B cell (primary cell): ENCODE data around the gene MFSD6L. TPM values are rescaled to one million over a fixed set of nuclear protein-coding genes. Genes with fewer than 3 reads are reported as not detected.

Experiments used
- ATAC-seq: fragments of 200-7000 bp; cut with Tn5 transposase; one replicate; pipeline ENCODE4 v1.10.0; 2021; ENCODE audit warnings: low read depth, mild to moderate bottlenecking, moderate number of reproducible peaks, moderate library complexity
- CTCF ChIA-PET: fragments of 350-600 bp; sonication (Branson Sonifier 250); formaldehyde crosslinking; loops from one replicate; lab custom pipeline; 2021; ENCODE audit warnings: antibody characterized with exemption, inconsistent platforms; lab: Charles Lee
- POLR2A ChIA-PET: fragments of 350-600 bp; sonication (Branson Sonifier 250); formaldehyde crosslinking; loops from one replicate; lab custom pipeline; 2021; ENCODE audit warnings: antibody characterized with exemption; lab: Charles Lee
- DNase-seq: peaks from one replicate; pipeline ENCODE4 v3.0.0; 2013
- H2AFZ ChIP-seq: 2 replicates; pipeline ENCODE4 v1.6.1; 2012; ENCODE audit warnings: mild to moderate bottlenecking, low read depth, low read length; ENCODE audit not compliant: insufficient read depth, poor library complexity, severe bottlenecking
- H3K27ac ChIP-seq, 2 donors: 1 replicate in 1 of 2; 2 replicates in 1 of 2; pipeline ENCODE4 v1.5.1; 2012 to 2013; ENCODE audit warnings: low read length in 2 of 2, mild to moderate bottlenecking in 2 of 2, moderate library complexity in 1 of 2
- H3K27me3 ChIP-seq, 4 experiments: fragments of 200-600 bp in 1 of 4; sonication (generic) in 1 of 4; replicated peaks in 1 of 4; 1 replicate in 2 of 4; 2 replicates in 2 of 4; pipeline versions ENCODE4 v1.6.1 to v1.7.0; 2013 to 2016; ENCODE audit warnings: low read length in 3 of 4, mild to moderate bottlenecking in 2 of 4, mixed read lengths in 1 of 4, moderate library complexity in 1 of 4; ENCODE audit not compliant: insufficient read depth in 4 of 4, control insufficient read depth in 3 of 4; ENCODE audit errors: control extremely low read depth in 1 of 4
- H3K36me3 ChIP-seq, 2 experiments: replicated peaks in 1 of 2; 1 replicate in 1 of 2; 2 replicates in 1 of 2; pipeline versions ENCODE4 v1.6.1 to v1.7.1; 2013; ENCODE audit warnings: low read length in 1 of 2; ENCODE audit not compliant: insufficient read depth in 2 of 2, control insufficient read depth in 1 of 2; ENCODE audit errors: control extremely low read depth in 1 of 2, extremely low read depth in 1 of 2
- H3K4me1 ChIP-seq, 2 donors: fragments of 200-600 bp in 1 of 2; sonication (generic) in 1 of 2; 1 replicate in 1 of 2; 2 replicates in 1 of 2; pipeline versions ENCODE4 v1.5.1 to v1.6.1; 2013 to 2017; ENCODE audit warnings: low read length in 2 of 2; ENCODE audit not compliant: control insufficient read depth in 2 of 2, insufficient read depth in 2 of 2
- H3K4me2 ChIP-seq: replicated peaks from 2 replicates; pipeline ENCODE3; 2012; ENCODE audit warnings: mild to moderate bottlenecking, low read depth, low read length; ENCODE audit not compliant: poor library complexity, severe bottlenecking
- H3K4me3 ChIP-seq, 5 experiments: fragments of 200-600 bp in 1 of 5; sonication (generic) in 1 of 5; 1 replicate in 3 of 5; 2 replicates in 2 of 5; pipeline versions ENCODE4 v1.5.1 to v1.7.0; 2011 to 2016; ENCODE audit warnings: low read length in 4 of 5, mild to moderate bottlenecking in 4 of 5, low read depth in 2 of 5, control low read depth in 1 of 5, moderate library complexity in 1 of 5; ENCODE audit not compliant: insufficient read depth in 1 of 5; ENCODE audit errors: control extremely low read depth in 1 of 5, extremely low read depth in 1 of 5
- H3K79me2 ChIP-seq: fragments of 200-600 bp; sonication (generic); one replicate; pipeline ENCODE4 v1.6.0; 2016; ENCODE audit warnings: low read length; ENCODE audit not compliant: control insufficient read depth, insufficient read depth
- H3K9ac ChIP-seq: fragments of 200-600 bp; sonication (generic); 2 replicates; pipeline ENCODE4 v1.6.1; 2017; ENCODE audit warnings: mild to moderate bottlenecking, low read length, moderate library complexity
- H3K9me3 ChIP-seq, 3 donors: one replicate each; pipeline versions ENCODE4 v1.6.1 to v1.7.1; 2013; ENCODE audit warnings: low read length in 2 of 3; ENCODE audit not compliant: control insufficient read depth in 2 of 3, insufficient read depth in 1 of 3; ENCODE audit errors: control extremely low read depth in 1 of 3
- H4K20me1 ChIP-seq: 2 replicates; pipeline ENCODE4 v1.6.0; 2012; ENCODE audit warnings: mild to moderate bottlenecking, low read length; ENCODE audit not compliant: insufficient read depth, control insufficient read depth, poor library complexity, severe bottlenecking
- H3K27ac Mint-ChIP-seq: one replicate; pipeline ENCODE4 v1.8.0; 2021; ENCODE audit warnings: mixed read lengths
- H3K27me3 Mint-ChIP-seq: one replicate; pipeline ENCODE4 v1.8.0; 2021; ENCODE audit warnings: mixed read lengths
- H3K4me1 Mint-ChIP-seq: one replicate; pipeline ENCODE4 v1.8.0; 2021; ENCODE audit warnings: mixed read lengths
- H3K4me3 Mint-ChIP-seq: one replicate; pipeline ENCODE4 v1.8.0; 2021; ENCODE audit warnings: mixed read lengths
- H3K9me3 Mint-ChIP-seq: one replicate; pipeline ENCODE4 v1.8.0; 2022; ENCODE audit warnings: mixed read lengths; ENCODE audit not compliant: insufficient read depth
- EZH2 ChIP-seq: IDR thresholded peaks from 2 replicates; pipeline ENCODE4 v1.6.1; 2012; ENCODE audit warnings: borderline replicate concordance, low read depth, mild to moderate bottlenecking, moderate library complexity, low read length; ENCODE audit not compliant: insufficient read depth, poor library complexity, severe bottlenecking
- WGBS: methylation state at CpG from one replicate; pipeline ENCODE4 v1.1.5; 2013; ENCODE audit warnings: missing lambda C conversion rate; ENCODE audit not compliant: insufficient coverage; 5-methylcytosine and 5-hydroxymethylcytosine counted together
- intact Hi-C: fragments of 100-400 bp; cut with micrococcal nuclease; formaldehyde crosslinking; loops from one replicate; pipeline ENCODE4 v1.10.0; 2022
- polyA plus RNA-seq: library from polyadenylated mRNA; depleted of rRNA; stranded (reverse); fragments of >200 nt; gene quantifications from 2 replicates; pipeline ENCODE4 v1.2.3, GENCODE V29; 2012
- total RNA-seq, 2 donors: library from RNA; stranded (reverse); fragments of 120-200 nt in 1 of 2; gene quantifications; 1 replicate in 1 of 2; 2 replicates in 1 of 2; pipeline versions ENCODE4 v1.2.3 to v1.2.4, GENCODE V29; 2013 to 2022
- TF ChIP-seq, protein P1 (sequence below): fragments of 200-600 bp; IDR thresholded peaks from one replicate; pipeline ENCODE4 v1.8.0; 2022; ENCODE audit warnings: antibody characterized with exemption, mild to moderate bottlenecking

The MFSD6L gene
- total and polyA plus RNA-seq, 2 donors (not counting 1 experiment from before 2014, with no cell fraction given) = 0.24 to 0.37 TPM

DNA sequence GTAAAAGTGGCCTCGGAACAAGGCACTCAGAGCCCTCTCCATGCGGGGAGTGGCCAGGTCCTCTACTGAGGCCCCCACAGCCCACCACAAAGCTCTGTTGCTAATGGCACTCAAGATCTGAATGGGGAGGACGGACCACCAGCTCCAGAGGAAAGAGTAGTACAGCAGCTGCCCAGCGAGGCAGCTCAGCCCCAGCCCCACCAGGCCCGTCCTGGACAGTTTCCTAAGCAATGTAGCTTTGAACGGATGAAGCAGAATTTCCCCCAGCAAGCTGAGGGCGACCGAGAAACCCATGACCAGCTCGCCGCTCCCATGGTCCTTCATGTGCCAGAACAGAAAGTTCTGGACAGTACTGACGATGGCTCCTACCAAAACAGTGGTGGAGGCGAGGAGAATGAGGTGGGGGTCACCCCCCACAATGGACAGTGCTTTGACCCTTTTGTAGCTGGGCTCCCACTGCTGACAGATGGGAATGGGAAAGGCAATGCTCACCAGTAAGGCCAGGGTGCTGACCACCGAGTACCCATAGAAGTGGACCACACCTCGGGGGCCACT, 1.5 kb downstream of the MFSD6L start:
- ChIA-PET POLR2A (no interaction called here), CTCF (interaction anchor here (0.7 to 5.1 kb wide), 8 partner anchors 12 to 388 kb away, joined by 3 to 56 read pairs (median 10); partner anchors contain the start of gene PIK3R5)
- DNase-seq = no peak
- no peaks in the 10 kb centered on the region for H3K27me3 Mint-ChIP-seq
- Histone ChIP-seq H3K27ac (no peak overlapping the region), H3K4me2 (no peak overlapping the region), H3K9me3 (no peaks in the 10 kb centered on the region), H4K20me1 (no peaks in the 10 kb centered on the region), H3K9ac (no peak overlapping the region), H2AFZ (no peak overlapping the region), H3K4me3 (no peak overlapping the region), H3K4me1 (peaks cover 3 to 5% of the 10 kb centered on the region in 2 donors), H3K36me3 (no peaks in the 10 kb centered on the region), H3K79me2 (no peaks in the 10 kb centered on the region), H3K27me3 (no peaks in the 10 kb centered on the region)
- 95% methylated on average over 13 of the region's 14 CpGs for WGBS
- H3K9me3 Mint-ChIP-seq = peaks cover 1% of the 10 kb centered on the region
- no peak for TF ChIP-seq EZH2
- TF ChIP-seq, protein P1, sequence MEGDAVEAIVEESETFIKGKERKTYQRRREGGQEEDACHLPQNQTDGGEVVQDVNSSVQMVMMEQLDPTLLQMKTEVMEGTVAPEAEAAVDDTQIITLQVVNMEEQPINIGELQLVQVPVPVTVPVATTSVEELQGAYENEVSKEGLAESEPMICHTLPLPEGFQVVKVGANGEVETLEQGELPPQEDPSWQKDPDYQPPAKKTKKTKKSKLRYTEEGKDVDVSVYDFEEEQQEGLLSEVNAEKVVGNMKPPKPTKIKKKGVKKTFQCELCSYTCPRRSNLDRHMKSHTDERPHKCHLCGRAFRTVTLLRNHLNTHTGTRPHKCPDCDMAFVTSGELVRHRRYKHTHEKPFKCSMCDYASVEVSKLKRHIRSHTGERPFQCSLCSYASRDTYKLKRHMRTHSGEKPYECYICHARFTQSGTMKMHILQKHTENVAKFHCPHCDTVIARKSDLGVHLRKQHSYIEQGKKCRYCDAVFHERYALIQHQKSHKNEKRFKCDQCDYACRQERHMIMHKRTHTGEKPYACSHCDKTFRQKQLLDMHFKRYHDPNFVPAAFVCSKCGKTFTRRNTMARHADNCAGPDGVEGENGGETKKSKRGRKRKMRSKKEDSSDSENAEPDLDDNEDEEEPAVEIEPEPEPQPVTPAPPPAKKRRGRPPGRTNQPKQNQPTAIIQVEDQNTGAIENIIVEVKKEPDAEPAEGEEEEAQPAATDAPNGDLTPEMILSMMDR = no peak
- peaks cover 15% of the 10 kb centered on the region for H3K4me1 Mint-ChIP-seq
- intact Hi-C loops = no loop called here
- H3K4me3 Mint-ChIP-seq = no peak overlapping the region
- ATAC-seq = no peak
- H3K27ac Mint-ChIP-seq = no peak overlapping the region

DNA sequence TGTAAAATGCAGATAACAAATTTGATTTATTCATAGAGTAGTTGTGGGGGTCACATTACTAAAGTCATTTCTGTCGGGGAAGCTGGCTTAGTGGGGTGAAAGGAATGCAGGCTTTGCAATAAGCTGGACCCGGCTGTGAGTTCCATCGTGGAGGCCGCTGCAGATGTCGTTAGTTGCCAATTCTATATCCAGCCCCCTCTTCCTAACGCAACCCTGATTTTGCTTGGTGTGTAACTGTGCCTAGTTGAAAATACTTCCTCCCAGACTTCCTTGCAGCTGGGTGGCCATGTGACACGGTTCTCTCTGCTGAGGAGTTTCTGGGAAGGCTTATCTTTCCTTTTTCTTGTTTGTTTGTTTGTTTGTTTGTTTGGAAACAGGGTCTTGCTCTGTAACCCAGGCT, 4.5 kb downstream of the MFSD6L start:
- no peaks in the 10 kb centered on the region for H4K20me1 ChIP-seq
- Mint-ChIP-seq H3K9me3 (peaks cover 1% of the 10 kb centered on the region), H3K27ac (no peak overlapping the region), H3K4me1 (peaks cover 13% of the 10 kb centered on the region), H3K27me3 (peaks cover 4% of the 10 kb centered on the region), H3K4me3 (no peak overlapping the region)
- no peak overlapping the region for H3K27ac ChIP-seq
- H3K4me2 ChIP-seq = no peak overlapping the region
- ATAC-seq (no peak), DNase-seq (no peak)
- H3K9ac ChIP-seq = no peak overlapping the region
- no peak overlapping the region for H3K4me3 ChIP-seq
- intact Hi-C loops = no loop called here
- ChIA-PET POLR2A (no interaction called here), CTCF (interaction anchor here (0.6 to 2.8 kb wide), 3 partner anchors 10 to 49 kb away, joined by 3 to 12 read pairs (median 4); no protein-coding TSS in a partner anchor)
- no peak overlapping the region for H2AFZ ChIP-seq
- TF ChIP-seq, protein P1 = no peak
- TF ChIP-seq EZH2 = no peak
- H3K27me3 ChIP-seq = peaks cover 0 to 3% (median 0%) of the 10 kb centered on the region in 4 experiments
- peaks cover 0 to 7% (median 1%) of the 10 kb centered on the region in 3 donors for H3K9me3 ChIP-seq
- no CpG with 5 or more reads among the region's 7 CpGs for WGBS
- H3K79me2 ChIP-seq = no peaks in the 10 kb centered on the region
- H3K4me1 ChIP-seq = peaks cover 3 to 5% of the 10 kb centered on the region in 2 donors
- H3K36me3 ChIP-seq = no peaks in the 10 kb centered on the region
